ENCODE results near the gene ADCK1.
"Not testable (repeated sequence)": the region's sequence is repeated elsewhere in the genome, so short reads cannot be mapped to it uniquely, and the experiment has no call there.

ADCK1 gene

GRCh38 chr14:77812028-77812427 lies 12.1 kb downstream of the ADCK1 start:
- DNase-seq (ENCODE audit: extremely low read depth, low read depth) = no peak
- no peak overlapping the region for H3K4me3 ChIP-seq (replicated peaks; ENCODE audit: low read depth, low read length)
- no peak for TF ChIP-seq CTCF (IDR thresholded peaks at IDR 0.05; ENCODE audit: low read depth, low read length, missing control alignments)

GRCh38 chr14:77812682-77813081 lies 12.8 kb downstream of the ADCK1 start:
- not testable (repeated sequence) for H3K4me3 ChIP-seq (replicated peaks; ENCODE audit: low read depth, low read length); DNase-seq (ENCODE audit: extremely low read depth, low read depth)

- H3K4me3 ChIP-seq (replicated peaks; ENCODE audit: low read depth, low read length) = no peak overlapping the region
- TF ChIP-seq CTCF (IDR thresholded peaks at IDR 0.05; ENCODE audit: low read depth, low read length, missing control alignments) = no peak
- no peak for DNase-seq (ENCODE audit: extremely low read depth, low read depth)
Observed at GRCh38 chr14:77822307-77822706, 22.4 kb downstream of the ADCK1 start.

GRCh38 chr14:77822741-77823140 lies 22.8 kb downstream of the ADCK1 start:
- DNase-seq (ENCODE audit: extremely low read depth, low read depth) = no peak
- TF ChIP-seq CTCF (IDR thresholded peaks at IDR 0.05; ENCODE audit: low read depth, low read length, missing control alignments) = no peak
- H3K4me3 ChIP-seq (replicated peaks; ENCODE audit: low read depth, low read length) = no peak overlapping the region

GRCh38 chr14:77823378-77823777 lies 23.5 kb downstream of the ADCK1 start:
- no peak overlapping the region for H3K4me3 ChIP-seq (replicated peaks; ENCODE audit: low read depth, low read length)
- no peak for TF ChIP-seq CTCF (IDR thresholded peaks at IDR 0.05; ENCODE audit: low read depth, low read length, missing control alignments)
- no peak for DNase-seq (ENCODE audit: extremely low read depth, low read depth)

- H3K4me3 ChIP-seq (replicated peaks; ENCODE audit: low read depth, low read length) = no peak overlapping the region
- TF ChIP-seq CTCF (IDR thresholded peaks at IDR 0.05; ENCODE audit: low read depth, low read length, missing control alignments) = no peak
- DNase-seq (ENCODE audit: extremely low read depth, low read depth) = no peak
Observed at GRCh38 chr14:77825895-77826519, 26.1 kb downstream of the ADCK1 start.

- DNase-seq (ENCODE audit: extremely low read depth, low read depth) = no peak
- no peak overlapping the region for H3K4me3 ChIP-seq (replicated peaks; ENCODE audit: low read depth, low read length)
- TF ChIP-seq CTCF (IDR thresholded peaks at IDR 0.05; ENCODE audit: low read depth, low read length, missing control alignments) = no peak
Observed at GRCh38 chr14:77830692-77831091, 30.8 kb downstream of the ADCK1 start.
